T-helper 2 cell treated with Interferon-gamma antibody and Interleukin-4, amounts not matched to agents 5 μg/mL and 100 μg/mL, for 36 hours (primary cell): Measurements from ENCODE around the gene HSD17B3.
A peak's percentile ranks its signal among the peaks of the same experiment; 100 is the strongest.

Experiments
- DNase-seq: peaks from one replicate; pipeline ENCODE4 v3.0.0; 2021; ENCODE audit warnings: low spot score
- H3K27ac Mint-ChIP-seq: one replicate; pipeline ENCODE4 v1.8.0; 2021; ENCODE audit warnings: mild to moderate bottlenecking, mixed read lengths
- H3K27me3 Mint-ChIP-seq: one replicate; pipeline ENCODE4 v1.8.0; 2021; ENCODE audit warnings: low read depth, mixed read lengths
- H3K36me3 Mint-ChIP-seq: one replicate; pipeline ENCODE4 v1.8.0; 2021; ENCODE audit warnings: low read depth, mixed read lengths
- H3K4me1 Mint-ChIP-seq: one replicate; pipeline ENCODE4 v1.8.0; 2021; ENCODE audit warnings: low read depth, mixed read lengths
- H3K4me3 Mint-ChIP-seq: one replicate; pipeline ENCODE4 v1.8.0; 2022; ENCODE audit warnings: mild to moderate bottlenecking, moderate library complexity, mixed read lengths
- H3K9me3 Mint-ChIP-seq: one replicate; pipeline ENCODE4 v1.8.0; 2021; ENCODE audit warnings: mixed read lengths

HSD17B3 gene

GRCh38 chr9:96302021-96302420, at the start of gene HSD17B3:
Gene HSD17B3 (minus strand): TSS chr9:96302176. CDS start chr9:96302104, 72 bp downstream.
- Mint-ChIP-seq H3K27me3 (peaks cover 7% of the 10 kb centered on the region), H3K9me3 (no peaks in the 10 kb centered on the region), H3K4me3 (no peak within 1 kb of the TSS), H3K27ac (no peak within 1 kb of the TSS), H3K4me1 (no peaks in the 10 kb centered on the region), H3K36me3 (no peaks in the 10 kb centered on the region)
- DNase-seq, result no peak

GRCh38 chr9:96350866-96351265, 48.9 kb upstream of the HSD17B3 start:
- Mint-ChIP-seq H3K4me3 (no peak overlapping the region), H3K27ac (no peak overlapping the region), H3K9me3 (no peaks in the 10 kb centered on the region), H3K27me3 (peaks cover 3% of the 10 kb centered on the region), H3K4me1 (no peaks in the 10 kb centered on the region), H3K36me3 (no peaks in the 10 kb centered on the region)
- DNase-seq, result no peak

DNA sequence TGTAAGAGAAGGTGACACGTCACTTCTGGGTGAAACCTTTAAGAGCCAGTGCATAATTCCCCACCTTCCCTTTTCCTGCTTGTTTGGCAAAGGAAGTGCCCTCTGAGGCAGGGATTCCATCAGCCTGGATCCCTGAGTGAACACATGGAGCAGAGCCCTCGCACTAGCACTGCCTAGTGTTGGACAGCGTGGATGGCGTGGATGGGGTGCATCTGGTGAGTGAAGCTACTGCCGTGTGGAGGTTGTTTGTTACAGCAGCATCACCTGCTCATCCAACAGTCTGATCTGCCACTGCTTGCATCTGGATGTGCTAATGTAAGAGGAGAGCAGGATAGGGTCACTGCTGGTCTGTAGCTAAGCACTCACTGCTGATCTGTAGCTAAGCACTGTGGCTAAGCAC, 46.3 kb upstream of the HSD17B3 start:
- Mint-ChIP-seq H3K27ac (no peak overlapping the region), H3K9me3 (no peaks in the 10 kb centered on the region), H3K4me3 (no peak overlapping the region), H3K4me1 (no peaks in the 10 kb centered on the region), H3K27me3 (peaks cover 3% of the 10 kb centered on the region), H3K36me3 (no peaks in the 10 kb centered on the region)
- DNase-seq, result no peak

GRCh38 chr9:96345551-96345950, 43.6 kb upstream of the HSD17B3 start:
- H3K4me1 Mint-ChIP-seq, result no peaks in the 10 kb centered on the region
- no peak overlapping the region for H3K27ac Mint-ChIP-seq

DNA sequence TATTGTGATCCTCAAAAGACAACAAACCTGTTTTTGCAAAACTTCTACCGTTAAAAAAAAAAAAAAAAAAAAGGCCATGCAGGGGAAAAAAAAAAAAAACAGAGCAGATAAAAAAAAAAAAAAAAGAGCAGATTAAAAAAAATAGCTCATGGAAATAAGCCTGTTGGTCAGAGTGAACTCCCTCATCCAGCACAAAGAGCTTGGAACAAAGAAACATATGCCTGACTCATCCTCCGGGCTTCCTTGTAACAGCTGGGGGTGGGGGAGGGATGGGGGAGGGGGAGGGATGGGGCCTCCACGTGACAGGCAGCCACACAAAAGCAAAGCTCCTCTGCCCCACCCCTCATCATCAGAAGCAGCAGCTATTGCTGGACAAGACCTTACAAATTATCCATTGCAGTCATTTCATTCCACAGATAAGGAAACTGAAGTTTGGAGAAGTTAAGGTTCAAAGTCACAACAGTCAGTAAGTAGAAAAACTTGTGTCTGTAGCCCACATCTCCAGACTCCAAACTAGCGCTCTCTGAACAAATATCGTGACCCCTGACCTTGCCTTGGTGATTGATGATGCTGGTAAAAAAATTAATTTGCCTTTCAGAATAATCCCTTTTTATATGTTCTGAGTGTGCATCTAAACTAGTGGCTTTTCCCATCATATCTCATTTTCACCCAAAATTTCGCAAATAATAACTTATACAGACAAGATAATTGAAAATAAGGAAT, 42.6 kb upstream of the HSD17B3 start:
- no peak overlapping the region for H3K4me3 Mint-ChIP-seq
- no peak overlapping the region for H3K27ac Mint-ChIP-seq
- no peaks in the 10 kb centered on the region for H3K4me1 Mint-ChIP-seq
- H3K36me3 Mint-ChIP-seq, result no peaks in the 10 kb centered on the region
- no peak for DNase-seq
- no peaks in the 10 kb centered on the region for H3K9me3 Mint-ChIP-seq
- H3K27me3 Mint-ChIP-seq, result peaks cover 3% of the 10 kb centered on the region

More at GRCh38 chr9:96345551-96345950, 43.6 kb upstream of the HSD17B3 start:
- no peak for DNase-seq
- H3K4me3 Mint-ChIP-seq, result no peak overlapping the region
- H3K36me3 Mint-ChIP-seq, result no peaks in the 10 kb centered on the region
- no peaks in the 10 kb centered on the region for H3K9me3 Mint-ChIP-seq
- peaks cover 3% of the 10 kb centered on the region for H3K27me3 Mint-ChIP-seq

GRCh38 chr9:96343515-96344360, 41.8 kb upstream of the HSD17B3 start:
- Mint-ChIP-seq H3K27me3 (no peaks in the 10 kb centered on the region), H3K4me1 (no peaks in the 10 kb centered on the region), H3K4me3 (no peak overlapping the region), H3K36me3 (no peaks in the 10 kb centered on the region), H3K27ac (no peak overlapping the region), H3K9me3 (no peaks in the 10 kb centered on the region)
- DNase-seq, result no peak

GRCh38 chr9:96342571-96343245, 40.7 kb upstream of the HSD17B3 start:
- H3K27me3 Mint-ChIP-seq, result no peaks in the 10 kb centered on the region

GRCh38 chr9:96340707-96341106, 38.7 kb upstream of the HSD17B3 start:
- DNase-seq, result no peak
- Mint-ChIP-seq H3K4me1 (no peaks in the 10 kb centered on the region), H3K9me3 (no peaks in the 10 kb centered on the region)

More at GRCh38 chr9:96342571-96343245, 40.7 kb upstream of the HSD17B3 start:
- no peak overlapping the region for H3K4me3 Mint-ChIP-seq
- H3K4me1 Mint-ChIP-seq, result no peaks in the 10 kb centered on the region
- H3K27ac Mint-ChIP-seq, result no peak overlapping the region
- no peaks in the 10 kb centered on the region for H3K36me3 Mint-ChIP-seq
- no peaks in the 10 kb centered on the region for H3K9me3 Mint-ChIP-seq
- DNase-seq, result no peak

GRCh38 chr9:96338299-96338698, 36.3 kb upstream of the HSD17B3 start:
- H3K4me3 Mint-ChIP-seq, result no peak overlapping the region
- DNase-seq, result no peak
- no peaks in the 10 kb centered on the region for H3K27me3 Mint-ChIP-seq
- H3K36me3 Mint-ChIP-seq, result no peaks in the 10 kb centered on the region
- no peak overlapping the region for H3K27ac Mint-ChIP-seq
- H3K4me1 Mint-ChIP-seq, result no peaks in the 10 kb centered on the region
- no peaks in the 10 kb centered on the region for H3K9me3 Mint-ChIP-seq

More at GRCh38 chr9:96340707-96341106, 38.7 kb upstream of the HSD17B3 start:
- Mint-ChIP-seq H3K27me3 (no peaks in the 10 kb centered on the region), H3K4me3 (no peak overlapping the region), H3K27ac (no peak overlapping the region), H3K36me3 (no peaks in the 10 kb centered on the region)

GRCh38 chr9:96333958-96334357, 32.0 kb upstream of the HSD17B3 start:
- H3K4me3 Mint-ChIP-seq, result no peak overlapping the region
- no peaks in the 10 kb centered on the region for H3K27me3 Mint-ChIP-seq
- H3K9me3 Mint-ChIP-seq, result no peaks in the 10 kb centered on the region
- no peaks in the 10 kb centered on the region for H3K36me3 Mint-ChIP-seq
- no peak overlapping the region for H3K27ac Mint-ChIP-seq
- H3K4me1 Mint-ChIP-seq, result no peaks in the 10 kb centered on the region
- DNase-seq, result no peak

GRCh38 chr9:96331236-96331947, 29.4 kb upstream of the HSD17B3 start:
- Mint-ChIP-seq H3K36me3 (no peaks in the 10 kb centered on the region), H3K9me3 (no peaks in the 10 kb centered on the region), H3K27me3 (no peaks in the 10 kb centered on the region), H3K4me1 (no peaks in the 10 kb centered on the region), H3K4me3 (no peak overlapping the region), H3K27ac (no peak overlapping the region)
- no peak for DNase-seq

- DNase-seq, result peak; percentile 25
- Mint-ChIP-seq H3K36me3 (no peaks in the 10 kb centered on the region), H3K9me3 (no peaks in the 10 kb centered on the region), H3K4me1 (no peaks in the 10 kb centered on the region), H3K27me3 (no peaks in the 10 kb centered on the region), H3K27ac (no peak overlapping the region), H3K4me3 (no peak overlapping the region)
These were observed 25.8 kb upstream of the HSD17B3 start for GRCh38 chr9:96327694-96328352.

GRCh38 chr9:96323169-96323568, 21.2 kb upstream of the HSD17B3 start:
- no peaks in the 10 kb centered on the region for H3K27me3 Mint-ChIP-seq
- no peak for DNase-seq
- H3K9me3 Mint-ChIP-seq, result no peaks in the 10 kb centered on the region
- H3K36me3 Mint-ChIP-seq, result no peaks in the 10 kb centered on the region
- H3K4me1 Mint-ChIP-seq, result no peaks in the 10 kb centered on the region
- no peak overlapping the region for H3K27ac Mint-ChIP-seq
- H3K4me3 Mint-ChIP-seq, result no peak overlapping the region
